Pancreas (tissue), 10 donors: ENCODE data around the gene CACNA1C. TPM values are rescaled to one million over a fixed set of nuclear protein-coding genes. Genes with fewer than 3 reads are reported as not detected.

ENCODE experiments used
- ATAC-seq, 4 donors: fragments of 200-7000 bp; cut with Tn5 transposase; one replicate each; pipeline versions ENCODE4 v1.8.0 to v1.9.1; 2020; ENCODE audit warnings: mild to moderate bottlenecking in 4 of 4, moderate library complexity in 4 of 4
- DNase-seq, 6 donors: peaks; one replicate each; pipeline ENCODE4 v3.0.0-alpha.2; 2020
- FAIRE-seq: peaks from 2 replicates; lab custom pipeline; 2012; peaks lifted over from hg19 to GRCh38; lab: Jason Lieb, UNC
- H3K27ac ChIP-seq, 4 donors: fragments of 200-600 bp; sonication (generic); 1 replicate in 3 of 4; 2 replicates in 1 of 4; pipeline versions ENCODE4 v1.5.0 to v1.8.0; 2020
- H3K27me3 ChIP-seq, 4 donors: fragments of 200-600 bp; one replicate each; pipeline ENCODE4 v1.8.0; 2021
- H3K36me3 ChIP-seq, 3 donors: fragments of 200-600 bp; sonication (generic) in 1 of 3; one replicate each; pipeline versions ENCODE4 v1.5.0 to v1.8.0; 2020 to 2021
- H3K4me1 ChIP-seq, 3 donors: fragments of 200-600 bp; one replicate each; pipeline ENCODE4 v1.8.0; 2021
- H3K4me3 ChIP-seq, 4 donors: fragments of 200-600 bp; sonication (generic) in 2 of 4; one replicate each; pipeline versions ENCODE4 v1.5.0 to v1.8.0; 2020 to 2021
- H3K9me3 ChIP-seq, 4 donors: fragments of 200-600 bp; one replicate each; pipeline ENCODE4 v1.8.0; 2021
- CTCF ChIP-seq, 4 donors: fragments of 200-600 bp; sonication (generic) in 3 of 4; IDR thresholded peaks; one replicate each; pipeline versions ENCODE4 v1.5.0 to v1.8.0; 2021; ENCODE audit warnings: antibody characterized with exemption in 4 of 4
- WGBS, 2 donors: extraction: QIAGEN DNeasy Blood & Tissue Kit; methylation state at CpG; one replicate each; pipeline ENCODE4 v1.1.7; 2013; 5-methylcytosine and 5-hydroxymethylcytosine counted together
- intact Hi-C, 3 donors: fragments of 100-400 bp; cut with DNase I; formaldehyde crosslinking; loops; one replicate each; pipeline versions ENCODE4 v1.11.1 to v1.14.2; 2022
- polyA plus RNA-seq, 2 donors: library from polyadenylated mRNA; stranded (reverse); fragments of 200-250 nt; gene quantifications; one replicate each; pipeline ENCODE4 v1.2.3, GENCODE V29; 2013
- total RNA-seq, 6 donors: library from RNA; stranded (reverse); fragmentation: NEBNext Ultra II Directional in 4 of 6; extraction: Animal tissue kit (Norgen Biotek cat#: 25700) in 4 of 6; gene quantifications; one replicate each; pipeline versions ENCODE4 v1.2.1 to v1.2.4, GENCODE V29; 2021 to 2023
- donor health status: healthy with polysubstance abuse.
- donor health status: DM: no; HTN: no; CAD: no; lungs with moderate emphysema.
- donor health status: DM: no; HTN: no; CAD: no.
- donor health status: control.
- donor health status: control.
- donor health status: Bipolar disorder and iron deficiency.
- donor health status: DM: yes; HTN: yes; CAD: no.
- donor health status: DM: no; HTN: no; CAD: no.
- donor health status: DM: no; HTN: no; CAD: no.
- donor health status: DM: yes; HTN: yes; CAD: no.

The CACNA1C gene
- total and polyA plus RNA-seq, 8 donors: 1.2 to 3.8 (median 2.3) TPM

DNA sequence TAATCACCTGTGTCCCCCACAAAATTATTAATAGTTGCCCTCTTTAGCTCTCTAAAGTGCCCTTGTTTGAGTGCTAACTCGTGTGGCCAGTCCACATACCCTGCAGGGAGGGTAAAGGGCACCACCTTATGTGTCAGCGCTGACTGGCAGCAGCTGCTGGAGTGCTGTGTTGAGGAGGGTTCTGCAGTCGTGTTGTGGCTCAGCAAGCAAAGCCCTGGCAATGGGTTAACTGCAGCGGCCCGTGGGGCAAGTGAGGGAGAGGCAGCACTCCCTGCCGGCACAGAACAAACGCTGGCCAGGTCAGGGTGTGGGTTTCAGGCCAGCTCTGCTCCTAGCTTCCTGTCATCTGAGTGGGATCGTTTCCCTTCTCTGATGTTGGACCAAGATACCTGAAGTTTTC lies 369.8 kb downstream of the CACNA1C start:
- DNase-seq (no peak), ATAC-seq (no peak), FAIRE-seq (no peak)
- intact Hi-C loops: no loop called here
- H3K9me3 ChIP-seq: no peaks in the 10 kb centered on the region
- 32 to 39% methylated on average over 8 of the region's 8 CpGs for WGBS, 2 donors
- no peaks in the 10 kb centered on the region for H3K4me1 ChIP-seq
- no peak overlapping the region for H3K27ac ChIP-seq
- no peak for TF ChIP-seq CTCF (IDR thresholded peaks at IDR 0.05)
- H3K27me3 ChIP-seq: no peaks in the 10 kb centered on the region
- H3K36me3 ChIP-seq: no peaks in the 10 kb centered on the region
- no peak overlapping the region for H3K4me3 ChIP-seq

DNA sequence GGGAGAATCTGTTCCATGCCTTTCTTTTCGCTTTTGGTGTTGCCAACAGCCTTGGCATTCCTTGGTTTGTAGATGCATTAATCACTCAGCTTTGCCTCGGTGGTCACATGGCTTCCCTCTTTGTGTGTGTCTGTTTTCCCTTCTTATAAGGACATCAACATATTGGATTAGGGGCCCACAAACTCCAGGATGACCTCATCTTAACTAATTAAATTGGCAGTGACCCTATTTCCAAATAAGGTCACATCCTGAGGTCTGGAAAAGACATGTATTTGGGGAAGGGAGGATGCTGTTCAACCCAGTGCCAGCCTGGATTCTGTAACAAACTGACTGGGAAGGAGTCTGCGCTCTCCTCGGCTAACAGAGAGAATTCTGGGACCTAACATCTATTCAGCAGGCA lies 376.2 kb downstream of the CACNA1C start:
- H3K27ac ChIP-seq: no peak overlapping the region
- ATAC-seq (no peak), FAIRE-seq (no peak), DNase-seq (no peak)
- intact Hi-C loops: no loop called here
- H3K4me3 ChIP-seq: no peak overlapping the region
- no peaks in the 10 kb centered on the region for H3K4me1 ChIP-seq
- H3K9me3 ChIP-seq: no peaks in the 10 kb centered on the region
- H3K27me3 ChIP-seq: no peaks in the 10 kb centered on the region
- H3K36me3 ChIP-seq: no peaks in the 10 kb centered on the region
- TF ChIP-seq CTCF (IDR thresholded peaks at IDR 0.05): no peak
- 54 to 59% methylated on average over 4 of the region's 4 CpGs for WGBS, 2 donors

DNA sequence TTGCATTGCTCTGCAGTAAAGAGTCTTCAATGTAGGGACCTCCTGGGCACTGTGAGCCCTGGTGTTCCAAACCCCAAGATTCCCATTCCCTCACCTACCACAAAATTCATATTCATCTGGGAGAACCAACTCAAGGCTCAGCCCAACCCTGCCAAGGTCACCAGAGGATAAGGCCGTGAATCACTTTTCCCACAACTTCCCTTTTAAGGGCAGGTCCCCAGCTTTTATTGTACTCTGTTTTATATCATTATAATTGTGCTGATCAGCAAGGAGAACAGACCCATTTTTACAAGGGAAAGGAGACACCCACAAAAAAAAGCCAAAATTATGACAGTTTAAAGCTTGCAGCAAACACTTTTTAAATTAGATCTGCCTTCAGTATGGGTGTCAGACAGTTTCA lies 379.0 kb downstream of the CACNA1C start:
- Histone ChIP-seq H3K36me3 (no peaks in the 10 kb centered on the region), H3K4me3 (no peak overlapping the region), H3K27me3 (no peaks in the 10 kb centered on the region), H3K4me1 (no peaks in the 10 kb centered on the region), H3K9me3 (no peaks in the 10 kb centered on the region), H3K27ac (no peak overlapping the region)
- no peak for ATAC-seq
- DNase-seq: no peak
- intact Hi-C loops: no loop called here
- WGBS, 2 donors: 12 to 21% methylated on average over 1 of the region's 1 CpG
- TF ChIP-seq CTCF (IDR thresholded peaks at IDR 0.05): no peak
- no peak for FAIRE-seq

GRCh38 chr12:2432856-2433255 lies 380.1 kb downstream of the CACNA1C start:
- FAIRE-seq (no peak), DNase-seq (no peak), ATAC-seq (no peak)
- no peak overlapping the region for H3K4me3 ChIP-seq
- H3K36me3 ChIP-seq: no peaks in the 10 kb centered on the region
- no peaks in the 10 kb centered on the region for H3K4me1 ChIP-seq
- H3K9me3 ChIP-seq: no peaks in the 10 kb centered on the region
- no peaks in the 10 kb centered on the region for H3K27me3 ChIP-seq
- intact Hi-C loops: no loop called here
- H3K27ac ChIP-seq: no peak overlapping the region
- TF ChIP-seq CTCF (IDR thresholded peaks at IDR 0.05): no peak
- 75 to 88% methylated on average over 5 of the region's 5 CpGs for WGBS, 2 donors

- intact Hi-C loops: no loop called here
- TF ChIP-seq CTCF (IDR thresholded peaks at IDR 0.05): no peak
Observed at GRCh38 chr12:2435511-2435910, 382.7 kb downstream of the CACNA1C start.

More at GRCh38 chr12:2435511-2435910, 382.7 kb downstream of the CACNA1C start:
- Histone ChIP-seq H3K9me3 (no peaks in the 10 kb centered on the region), H3K27me3 (no peaks in the 10 kb centered on the region), H3K27ac (no peak overlapping the region), H3K4me1 (no peaks in the 10 kb centered on the region), H3K36me3 (no peaks in the 10 kb centered on the region), H3K4me3 (no peak overlapping the region)
- FAIRE-seq (no peak), DNase-seq (no peak), ATAC-seq (no peak)
- WGBS, 2 donors: 64 to 67% methylated on average over 11 of the region's 11 CpGs
